Fibroblast of lung (primary cell): ENCODE results near the gene HSD17B13.

ENCODE experiments used
- EZH2 ChIP-seq: IDR thresholded peaks from 2 replicates; pipeline ENCODE4 v1.5.1; 2012; ENCODE audit warnings: low read length, control low read depth, mild to moderate bottlenecking; ENCODE audit errors: missing control alignments
- TF ChIP-seq, protein P1 (sequence below), 2 donors: IDR thresholded peaks in 1 of 2; conservative IDR thresholded peaks in 1 of 2; 1 replicate in 1 of 2; 2 replicates in 1 of 2; pipeline ENCODE4 v1.5.1; 2011 to 2012; ENCODE audit warnings: low read length in 2 of 2, control low read depth in 1 of 2, inconsistent platforms in 1 of 2, low read depth in 1 of 2, mild to moderate bottlenecking in 1 of 2

DNA sequence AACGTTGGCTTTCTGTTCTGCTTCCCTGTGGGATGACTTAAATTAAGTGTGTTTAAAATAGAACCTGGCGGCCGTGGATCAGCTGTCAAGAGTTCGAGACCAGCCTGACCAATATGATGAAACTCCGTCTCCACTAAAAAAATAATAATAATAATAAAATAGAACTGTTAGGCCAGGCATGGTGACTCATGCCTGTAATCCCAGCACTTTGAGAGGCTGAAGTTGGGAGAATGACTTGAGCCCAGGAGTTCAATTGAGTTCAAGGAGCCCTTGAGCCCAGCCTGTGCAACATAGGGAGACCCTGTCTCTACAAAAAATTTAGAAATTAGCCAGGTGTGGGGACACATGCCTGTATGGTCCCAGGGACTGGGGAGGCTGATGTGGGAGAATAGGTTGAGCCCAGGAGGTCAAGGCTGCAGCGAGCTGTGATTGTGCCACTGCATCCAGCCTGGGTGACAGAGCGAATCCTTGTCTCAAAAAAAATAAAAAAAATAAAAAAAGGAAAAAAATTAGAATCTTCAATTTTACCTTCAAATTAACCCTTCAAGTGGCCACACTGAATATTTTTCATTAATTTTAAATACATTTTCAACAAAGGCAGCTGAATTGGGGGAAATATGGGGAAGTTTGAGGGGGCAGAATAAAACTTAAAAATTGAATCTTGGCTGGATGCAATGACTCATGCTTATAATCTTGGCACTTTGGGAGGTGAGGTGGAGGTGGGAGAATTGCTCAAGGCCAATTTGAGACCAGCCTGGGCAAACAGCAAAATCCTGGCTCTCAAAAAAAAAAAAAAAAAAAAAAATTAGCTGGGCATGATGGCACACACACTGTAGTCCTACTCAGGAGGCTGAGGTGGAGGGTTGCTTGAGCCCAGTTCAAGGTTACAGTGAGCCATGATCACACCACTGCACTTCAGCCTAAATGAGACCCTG lies 31.8 kb upstream of the HSD17B13 start:
- TF ChIP-seq, protein P1, sequence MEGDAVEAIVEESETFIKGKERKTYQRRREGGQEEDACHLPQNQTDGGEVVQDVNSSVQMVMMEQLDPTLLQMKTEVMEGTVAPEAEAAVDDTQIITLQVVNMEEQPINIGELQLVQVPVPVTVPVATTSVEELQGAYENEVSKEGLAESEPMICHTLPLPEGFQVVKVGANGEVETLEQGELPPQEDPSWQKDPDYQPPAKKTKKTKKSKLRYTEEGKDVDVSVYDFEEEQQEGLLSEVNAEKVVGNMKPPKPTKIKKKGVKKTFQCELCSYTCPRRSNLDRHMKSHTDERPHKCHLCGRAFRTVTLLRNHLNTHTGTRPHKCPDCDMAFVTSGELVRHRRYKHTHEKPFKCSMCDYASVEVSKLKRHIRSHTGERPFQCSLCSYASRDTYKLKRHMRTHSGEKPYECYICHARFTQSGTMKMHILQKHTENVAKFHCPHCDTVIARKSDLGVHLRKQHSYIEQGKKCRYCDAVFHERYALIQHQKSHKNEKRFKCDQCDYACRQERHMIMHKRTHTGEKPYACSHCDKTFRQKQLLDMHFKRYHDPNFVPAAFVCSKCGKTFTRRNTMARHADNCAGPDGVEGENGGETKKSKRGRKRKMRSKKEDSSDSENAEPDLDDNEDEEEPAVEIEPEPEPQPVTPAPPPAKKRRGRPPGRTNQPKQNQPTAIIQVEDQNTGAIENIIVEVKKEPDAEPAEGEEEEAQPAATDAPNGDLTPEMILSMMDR (conservative IDR thresholded peaks at IDR 0.05 in 1 of 2, IDR thresholded peaks at IDR 0.05 in 1 of 2; ENCODE audit: low read depth in 1 of 2, low read length in 2 of 2), result no peak
- TF ChIP-seq EZH2, result no peak
